Stimulated activated CD4-positive, alpha-beta T cell treated with anti-CD3 and anti-CD28 coated beads, Interleukin-4, amount 100 ng/mL, for 24 hours (primary cell): Measurements from ENCODE around the gene CDH23.

Experiments used
- DNase-seq: peaks from one replicate; pipeline ENCODE4 v3.0.0-alpha.2; 2020

CDH23 gene

GRCh38 chr10:71812016-71812912, 415.5 kb downstream of the CDH23 start:
- DNase-seq = peak; percentile 79

DNA sequence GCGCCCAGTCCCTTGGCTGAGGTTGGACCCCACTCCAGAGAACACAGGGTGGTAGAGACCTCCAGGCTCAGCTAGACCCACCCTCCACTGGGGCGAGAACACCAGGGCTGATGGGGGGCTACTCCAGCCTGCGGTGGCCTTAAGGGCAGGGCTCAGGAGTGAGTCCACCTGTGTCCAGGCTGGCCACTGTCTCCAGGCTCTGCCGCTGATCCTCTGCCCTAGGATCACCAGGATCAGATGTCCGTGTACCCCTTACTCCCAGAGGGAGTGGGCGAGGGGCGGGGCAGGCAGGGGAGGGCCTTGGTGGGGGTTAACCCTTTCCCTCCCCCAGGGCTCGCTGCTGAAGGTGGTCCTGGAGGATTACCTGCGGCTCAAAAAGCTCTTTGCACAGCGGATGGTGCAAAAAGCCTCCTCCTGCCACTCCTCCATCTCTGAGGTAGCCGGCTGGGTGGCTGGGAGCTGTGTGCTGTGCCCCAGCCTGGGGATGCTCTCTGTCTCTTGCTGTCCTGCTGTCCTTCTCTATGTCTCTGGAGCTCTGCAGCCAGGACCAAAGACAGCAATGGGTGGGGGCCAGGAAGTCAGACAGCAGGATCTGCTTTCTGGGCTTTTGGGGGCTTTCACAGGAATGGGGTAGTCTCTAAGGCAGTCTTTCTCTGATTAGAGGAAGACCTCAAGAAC, 416.3 kb downstream of the CDH23 start:
- no peak for DNase-seq

GRCh38 chr10:71814922-71815411, 418.2 kb downstream of the CDH23 start:
- DNase-seq = no peak

- no peak for DNase-seq
Observed at GRCh38 chr10:71815515-71816130, 418.9 kb downstream of the CDH23 start.

GRCh38 chr10:71816421-71816851, 419.7 kb downstream of the CDH23 start:
- no peak for DNase-seq

DNA sequence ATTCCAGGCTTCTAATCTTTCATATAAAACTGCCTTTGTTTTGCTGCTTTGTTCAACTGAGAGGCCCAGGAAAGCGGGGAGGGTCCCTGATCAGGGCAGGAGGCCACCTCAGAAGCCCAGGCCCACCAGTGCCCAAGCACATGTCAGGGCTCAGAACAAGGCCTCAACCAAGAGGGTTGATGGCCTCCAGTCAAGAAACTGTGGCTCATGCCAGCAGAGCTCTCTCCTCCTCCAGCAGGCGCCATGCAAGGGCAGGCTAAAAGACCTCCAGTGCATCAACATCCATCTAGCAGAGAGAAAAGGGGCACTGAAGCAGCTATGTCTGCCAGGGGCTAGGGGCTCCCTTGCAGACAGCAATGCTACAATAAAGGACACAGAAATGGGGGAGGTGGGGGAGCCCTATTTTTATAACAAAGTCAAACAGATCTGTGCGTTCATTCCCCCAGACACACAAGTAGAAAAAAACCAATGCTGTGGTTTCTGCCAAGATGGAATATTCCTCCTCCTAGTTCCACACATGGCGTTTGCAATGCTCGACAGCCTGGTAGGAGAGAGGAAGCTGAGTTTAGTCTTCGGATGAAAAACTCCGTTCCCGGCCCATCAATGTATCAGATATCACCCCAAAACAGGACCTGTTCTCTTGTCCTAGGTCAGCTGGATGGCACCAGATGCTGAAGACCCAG, 420.4 kb downstream of the CDH23 start:
- no peak for DNase-seq

DNA sequence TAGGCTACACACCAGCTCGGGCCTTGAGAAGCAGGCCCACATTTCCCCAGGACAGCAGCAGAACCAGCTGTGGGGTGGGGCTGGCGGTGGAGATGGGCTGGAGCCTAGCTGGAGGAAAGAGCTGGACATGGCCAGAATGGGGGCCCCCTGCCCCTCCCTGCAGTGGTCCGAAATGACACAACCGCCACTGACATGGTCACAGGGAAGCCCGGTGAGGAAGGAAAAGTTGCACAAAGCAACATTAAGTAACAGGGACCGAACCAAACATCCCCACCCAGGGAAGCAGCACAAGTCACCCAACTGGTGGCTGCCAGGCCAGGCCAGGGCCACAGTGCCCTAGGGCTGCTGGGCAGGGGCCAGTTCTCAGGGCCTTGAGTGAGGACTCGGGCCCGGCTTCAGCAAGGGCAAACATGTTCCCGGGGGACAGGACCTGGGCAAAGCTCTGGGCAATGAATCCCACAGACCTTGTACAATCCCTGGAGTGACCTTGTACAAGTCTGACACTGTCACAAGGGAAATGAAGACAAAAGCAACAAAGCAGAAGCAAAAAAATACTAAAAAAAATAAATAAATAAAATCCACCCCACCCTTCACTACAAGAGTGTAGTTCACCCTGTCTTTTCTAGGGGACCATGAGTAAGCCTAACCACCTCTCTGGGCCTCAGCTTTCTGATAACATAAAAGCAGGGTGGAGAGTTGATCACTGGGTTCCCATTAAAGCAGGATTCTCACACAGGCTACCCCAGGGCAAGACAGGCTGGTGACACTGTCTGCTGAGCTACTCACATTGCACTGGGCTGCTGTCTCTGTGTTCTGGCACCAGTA, 421.3 kb downstream of the CDH23 start:
- DNase-seq = no peak

- no peak for DNase-seq
Observed at GRCh38 chr10:71818674-71819260, 422.0 kb downstream of the CDH23 start.

DNA sequence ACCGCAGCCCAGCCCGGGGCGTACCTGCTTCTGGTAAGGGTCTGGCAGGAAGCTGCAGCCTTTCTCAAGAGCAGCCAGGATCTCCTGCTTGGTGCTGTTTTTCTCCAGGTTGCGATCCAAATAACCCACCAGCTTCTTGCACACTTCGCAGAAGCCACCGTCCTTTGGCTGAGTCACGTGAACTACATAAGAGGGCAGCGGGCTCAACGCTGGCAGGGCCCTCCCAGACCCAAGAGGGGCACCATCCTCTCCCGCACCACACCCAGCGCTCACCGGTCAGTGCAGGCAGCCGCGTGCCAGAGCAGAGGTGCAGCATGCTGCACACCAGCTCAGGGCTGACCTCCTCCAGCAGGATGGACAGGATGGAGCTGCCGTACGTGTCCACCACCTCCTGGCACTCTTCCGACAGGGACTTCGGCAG, 422.7 kb downstream of the CDH23 start:
- DNase-seq = no peak

- no peak for DNase-seq
Observed at GRCh38 chr10:71819985-71820384, 423.3 kb downstream of the CDH23 start.

DNA sequence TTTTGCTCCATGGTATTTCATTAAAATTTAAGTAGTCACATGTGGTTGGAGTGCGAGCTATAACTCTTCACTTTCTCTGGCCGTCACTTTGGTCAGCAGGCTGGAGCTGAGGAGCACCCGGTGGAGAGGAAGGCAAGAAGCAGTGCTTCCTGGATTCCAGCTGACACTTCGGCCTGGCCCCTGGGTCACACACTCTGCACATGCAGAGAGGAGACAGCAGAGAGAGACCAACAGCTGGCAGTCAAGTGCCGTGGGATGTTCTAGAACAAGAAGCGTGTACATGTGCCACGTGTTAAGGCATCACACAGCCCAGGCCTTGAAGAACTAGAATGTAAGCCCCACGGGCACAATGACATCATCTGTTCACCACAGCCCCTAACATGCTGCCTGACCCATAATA, 424.2 kb downstream of the CDH23 start:
- DNase-seq = no peak

DNA sequence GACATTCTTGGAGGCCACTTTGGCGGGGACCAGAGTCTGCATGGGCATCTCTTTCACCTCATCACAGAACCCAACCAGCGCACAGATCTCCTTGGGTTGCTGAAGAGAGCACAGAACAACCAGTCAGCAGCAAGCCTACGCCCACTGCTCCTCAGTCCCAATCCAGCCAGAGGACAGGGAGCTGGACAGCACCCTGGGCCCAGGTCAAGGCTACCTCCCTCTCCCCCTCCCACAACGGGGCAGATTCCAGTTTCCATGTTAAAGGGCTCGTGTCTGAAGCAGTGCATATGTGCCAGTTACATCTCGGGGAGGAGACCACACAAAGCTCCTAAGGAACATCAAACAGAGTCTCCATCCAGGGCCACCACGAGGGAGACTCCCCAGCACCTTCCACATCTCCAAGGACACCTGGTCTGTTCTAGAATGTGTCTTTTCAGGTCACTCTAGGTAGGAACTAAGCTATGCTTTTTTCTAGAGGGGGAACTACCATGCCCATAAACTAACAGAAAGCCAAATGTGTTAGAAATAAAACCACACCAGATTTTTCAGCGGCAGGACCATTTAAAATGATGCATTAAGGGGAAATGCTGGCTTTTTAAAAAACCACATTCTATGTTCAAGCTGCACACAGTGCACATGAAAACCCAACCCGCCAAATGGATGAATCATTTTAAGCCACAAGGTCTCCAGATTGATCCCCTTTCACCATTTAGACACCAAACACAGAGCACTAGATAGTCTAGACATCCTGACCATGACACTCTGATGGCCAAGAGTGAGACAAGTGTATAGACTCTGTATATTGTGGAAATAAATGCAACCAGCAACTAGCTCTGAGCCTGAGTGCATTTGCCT, 425.4 kb downstream of the CDH23 start:
- DNase-seq = no peak

- DNase-seq = no peak
Observed at GRCh38 chr10:71823356-71823755, 426.6 kb downstream of the CDH23 start.

DNA sequence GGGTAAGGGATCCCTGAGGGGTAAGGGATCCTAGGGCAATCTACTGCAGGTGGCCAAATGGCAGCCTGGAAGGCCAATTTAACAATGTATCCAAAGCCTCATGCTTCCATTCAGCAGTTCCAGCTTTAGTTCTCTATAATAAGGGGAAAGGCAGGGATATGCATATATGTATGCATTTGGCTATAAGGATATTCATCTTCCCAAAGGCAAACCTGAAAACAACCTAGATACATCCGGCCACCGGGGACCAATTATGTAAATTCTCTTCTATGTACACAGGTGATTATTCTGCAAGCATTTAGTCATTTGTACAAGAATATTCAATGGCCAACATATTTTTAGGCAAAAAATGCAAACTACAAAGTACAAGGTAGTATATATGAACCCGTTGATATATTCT, 427.6 kb downstream of the CDH23 start:
- DNase-seq = no peak

- no peak for DNase-seq
Observed at GRCh38 chr10:71825217-71825616, 428.5 kb downstream of the CDH23 start.

DNA sequence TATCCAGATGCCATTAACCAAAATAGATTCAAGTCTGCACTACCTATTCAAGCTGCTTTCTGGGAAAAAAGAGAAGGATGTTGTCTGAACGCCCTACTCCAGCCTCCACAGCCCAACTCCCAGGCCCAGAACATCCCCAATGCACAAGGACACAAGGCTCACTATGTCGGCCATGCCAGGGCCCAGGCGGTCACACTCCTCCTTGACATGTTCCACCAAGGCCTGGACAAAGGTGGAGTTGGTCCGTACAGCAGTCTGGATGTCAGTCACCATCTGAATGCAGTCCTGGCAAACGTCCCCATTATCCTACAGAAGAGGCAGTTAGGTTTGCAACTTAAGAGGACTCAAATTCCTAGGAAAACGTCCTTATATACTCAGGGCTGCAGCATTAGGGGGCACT, 431.1 kb downstream of the CDH23 start:
- DNase-seq = no peak

- DNase-seq = no peak
Observed at GRCh38 chr10:71828702-71829101, 432.0 kb downstream of the CDH23 start.

DNA sequence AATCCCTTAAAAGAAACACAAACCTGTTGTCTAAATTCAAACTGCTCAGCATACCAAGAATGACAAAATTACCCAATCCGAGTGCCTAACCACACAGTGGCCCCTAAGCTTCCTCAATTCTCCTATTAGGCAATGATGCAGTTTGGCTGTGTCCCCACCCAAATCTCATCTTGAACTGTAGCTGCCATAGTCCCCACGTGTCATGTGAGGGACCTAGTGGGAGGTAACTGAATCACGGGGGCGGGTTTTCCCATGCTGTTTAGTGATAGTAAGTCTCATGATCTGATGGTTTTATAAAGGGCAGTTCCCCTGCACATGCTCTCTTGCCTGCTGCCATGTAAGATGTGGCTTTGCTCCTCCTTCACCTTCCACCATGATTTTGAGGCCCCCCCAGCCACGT, 432.5 kb downstream of the CDH23 start:
- no peak for DNase-seq

- no peak for DNase-seq
Observed at GRCh38 chr10:71829896-71830295, 433.2 kb downstream of the CDH23 start.

DNA sequence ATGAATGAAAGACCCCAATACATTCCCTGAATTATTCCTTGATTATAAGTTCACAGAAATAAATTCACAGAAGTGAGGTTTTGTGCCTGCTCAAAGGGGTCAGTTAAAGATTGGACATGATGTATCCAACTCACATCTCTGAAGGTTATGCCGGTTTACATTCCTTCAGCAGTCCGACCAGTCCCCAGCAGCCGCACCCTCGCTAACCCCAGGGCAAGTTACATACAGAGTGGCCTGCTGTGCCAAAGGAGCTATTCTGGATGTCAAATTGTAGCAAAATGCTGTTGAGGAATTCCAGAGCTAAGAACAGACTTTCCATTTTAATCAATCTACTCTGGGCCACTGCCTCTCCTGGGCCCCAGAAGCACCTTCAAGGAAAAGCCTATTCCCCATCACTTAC, 434.0 kb downstream of the CDH23 start:
- no peak for DNase-seq
